H1 (cell line): ENCODE data around the gene CCDC154. TPM values are rescaled to one million over a fixed set of nuclear protein-coding genes. Genes with fewer than 3 reads are reported as not detected.

Source experiments
- KDM1A ChIP-seq: fragments of 200-600, 300-600 bp; sonication (generic); IDR thresholded peaks from 2 replicates; pipeline ENCODE4 v1.7.1; 2016; ENCODE audit warnings: mild to moderate bottlenecking, low read length, borderline replicate concordance
- polyA plus RNA-seq, 7 experiments: library from polyadenylated mRNA; depleted of rRNA in 3 of 7; stranded (reverse) in 5 of 7; unstranded in 2 of 7; fragments of >200 nt in 5 of 7; fragments of 200-250 nt in 2 of 7; gene quantifications; 1 replicate in 5 of 7; 2 replicates in 1 of 7; 4 replicates in 1 of 7; pipeline versions ENCODE4 v1.2.1 to v1.2.3, GENCODE V29; 2011 to 2013; ENCODE audit warnings: missing spikeins in 2 of 7, mixed read lengths in 2 of 7
- total RNA-seq: library from RNA; stranded (reverse); fragmentation: NEBNext Ultra II Directional; extraction: Animal tissue kit (Norgen Biotek cat#: 25700); gene quantifications from 2 replicates; pipeline ENCODE4 v1.2.1, GENCODE V29; 2021

CCDC154 gene
- total and polyA plus RNA-seq, 2 of the 8 experiments (the other 6 are each of a cell fraction or from before 2014, with no cell fraction given) = 0.15 to 0.88 TPM

DNA sequence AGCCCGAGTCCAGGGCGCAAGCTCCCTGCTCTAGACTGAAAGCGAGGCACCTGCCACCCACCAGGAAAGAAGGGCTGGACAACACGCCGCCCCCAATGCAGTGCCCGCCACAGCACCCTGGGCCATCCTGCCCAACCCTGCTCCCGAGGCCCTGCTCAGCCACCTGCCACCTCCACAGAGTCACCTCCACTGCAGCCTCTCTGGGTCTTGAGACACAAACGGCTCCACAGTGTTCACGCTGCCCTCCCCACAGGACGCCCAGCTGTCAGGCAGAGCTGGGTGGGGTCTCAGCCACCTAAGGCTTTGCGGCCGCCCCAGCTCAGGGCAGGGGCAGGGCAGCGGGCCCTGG is 21.2 kb upstream of the CCDC154 start (continued):
- no peak for TF ChIP-seq KDM1A
- TF ChIP-seq, all 59 proteins: peak for 0
